ENCODE measurements around the gene MEGF8.

DNA sequence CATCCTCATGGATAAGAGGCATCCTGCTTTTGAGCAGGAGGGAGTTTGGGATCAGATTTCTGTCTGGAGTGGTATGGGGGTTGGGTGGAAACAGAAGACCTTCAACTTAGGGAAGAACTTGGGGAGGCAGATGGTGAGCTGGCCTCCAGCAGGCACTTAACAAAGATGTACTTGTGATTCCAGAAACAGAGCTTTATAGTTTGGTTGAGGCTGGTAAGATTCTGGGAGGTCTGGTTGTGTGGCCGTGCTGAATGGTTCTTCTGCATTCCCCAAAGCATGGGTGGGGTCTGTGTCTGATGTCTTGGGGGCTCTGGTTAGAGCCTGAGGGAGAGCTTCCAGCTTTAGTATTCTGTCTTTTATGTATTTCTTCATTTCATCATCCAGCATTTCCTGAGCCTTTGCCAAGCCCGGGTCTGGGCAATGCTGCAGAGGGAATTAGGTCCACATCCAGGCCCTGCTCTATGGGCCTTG lies 4.8 kb downstream of the MEGF8 start:
- TF ChIP-seq, protein P1, sequence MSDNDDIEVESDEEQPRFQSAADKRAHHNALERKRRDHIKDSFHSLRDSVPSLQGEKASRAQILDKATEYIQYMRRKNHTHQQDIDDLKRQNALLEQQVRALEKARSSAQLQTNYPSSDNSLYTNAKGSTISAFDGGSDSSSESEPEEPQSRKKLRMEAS (IDR thresholded peaks at IDR 0.05) = no peak
- no peak for TF ChIP-seq CEBPB (IDR thresholded peaks at IDR 0.05)
- TF ChIP-seq CREB1 (IDR thresholded peaks at IDR 0.05; ENCODE audit: low read depth) = no peak
- TF ChIP-seq, protein P2, sequence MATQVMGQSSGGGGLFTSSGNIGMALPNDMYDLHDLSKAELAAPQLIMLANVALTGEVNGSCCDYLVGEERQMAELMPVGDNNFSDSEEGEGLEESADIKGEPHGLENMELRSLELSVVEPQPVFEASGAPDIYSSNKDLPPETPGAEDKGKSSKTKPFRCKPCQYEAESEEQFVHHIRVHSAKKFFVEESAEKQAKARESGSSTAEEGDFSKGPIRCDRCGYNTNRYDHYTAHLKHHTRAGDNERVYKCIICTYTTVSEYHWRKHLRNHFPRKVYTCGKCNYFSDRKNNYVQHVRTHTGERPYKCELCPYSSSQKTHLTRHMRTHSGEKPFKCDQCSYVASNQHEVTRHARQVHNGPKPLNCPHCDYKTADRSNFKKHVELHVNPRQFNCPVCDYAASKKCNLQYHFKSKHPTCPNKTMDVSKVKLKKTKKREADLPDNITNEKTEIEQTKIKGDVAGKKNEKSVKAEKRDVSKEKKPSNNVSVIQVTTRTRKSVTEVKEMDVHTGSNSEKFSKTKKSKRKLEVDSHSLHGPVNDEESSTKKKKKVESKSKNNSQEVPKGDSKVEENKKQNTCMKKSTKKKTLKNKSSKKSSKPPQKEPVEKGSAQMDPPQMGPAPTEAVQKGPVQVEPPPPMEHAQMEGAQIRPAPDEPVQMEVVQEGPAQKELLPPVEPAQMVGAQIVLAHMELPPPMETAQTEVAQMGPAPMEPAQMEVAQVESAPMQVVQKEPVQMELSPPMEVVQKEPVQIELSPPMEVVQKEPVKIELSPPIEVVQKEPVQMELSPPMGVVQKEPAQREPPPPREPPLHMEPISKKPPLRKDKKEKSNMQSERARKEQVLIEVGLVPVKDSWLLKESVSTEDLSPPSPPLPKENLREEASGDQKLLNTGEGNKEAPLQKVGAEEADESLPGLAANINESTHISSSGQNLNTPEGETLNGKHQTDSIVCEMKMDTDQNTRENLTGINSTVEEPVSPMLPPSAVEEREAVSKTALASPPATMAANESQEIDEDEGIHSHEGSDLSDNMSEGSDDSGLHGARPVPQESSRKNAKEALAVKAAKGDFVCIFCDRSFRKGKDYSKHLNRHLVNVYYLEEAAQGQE (IDR thresholded peaks at IDR 0.05; ENCODE audit: low read depth) = no peak

Data from Ishikawa (cell line).